ENCODE data around the gene TJAP1.

GRCh38 chr6:43504756-43505593 lies 27.6 kb downstream of the TJAP1 start:
- TF ChIP-seq POLR2AphosphoS5 (IDR thresholded peaks at IDR 0.05) = no peak
- no peak for TF ChIP-seq CTCF (IDR thresholded peaks at IDR 0.05 in 8 of 11, conservative IDR thresholded peaks at IDR 0.05 in 3 of 11)
